ENCODE results near the gene RAB19. TPM values are rescaled to one million over a fixed set of nuclear protein-coding genes. Genes with fewer than 3 reads are reported as not detected.

Gene RAB19
- total RNA-seq, 1 experiment from 2014 or later, result 10.8 TPM

GRCh38 chr7:140463111-140463510, 59.3 kb downstream of the RAB19 start (continued):
- no peak for TF ChIP-seq HMGXB4 (CRISPR knock-in tag; IDR thresholded peaks at IDR 0.05)
- TF ChIP-seq RORB (CRISPR knock-in tag; IDR thresholded peaks at IDR 0.05), result no peak
- TF ChIP-seq ZNF232 (CRISPR knock-in tag; IDR thresholded peaks at IDR 0.05), result no peak
- no peak for TF ChIP-seq NR2C2 (CRISPR knock-in tag; IDR thresholded peaks at IDR 0.05)

GRCh38 chr7:140475747-140476333, 72.0 kb downstream of the RAB19 start:
- ChIA-PET CTCF (interaction anchor here (0.7 to 3.0 kb wide), 3 partner anchors 10 to 178 kb away, joined by 3 to 11 read pairs (median 4); no protein-coding TSS in a partner anchor), POLR2A (no interaction called here)
- TF ChIP-seq ZNF416 (CRISPR knock-in tag; IDR thresholded peaks at IDR 0.05), result no peak
- TF ChIP-seq NFE2L1 (CRISPR knock-in tag; IDR thresholded peaks at IDR 0.05), result no peak

GRCh38 chr7:140476698-140477261, 72.9 kb downstream of the RAB19 start:
- peak overlapping the region; percentile 86 for H3K27ac Mint-ChIP-seq
- no peaks in the 10 kb centered on the region for H3K9me3 Mint-ChIP-seq
- H3K36me3 Mint-ChIP-seq, result peaks cover 2% of the 10 kb centered on the region
- H3K4me1 Mint-ChIP-seq, result peaks cover 45% of the 10 kb centered on the region
- peak overlapping the region; percentile 97 for H3K4me3 Mint-ChIP-seq
- ATAC-seq (no peak), DNase-seq (ENCODE audit: low spot score) (no peak)
- POLR2A ChIA-PET, result no interaction called here
- CTCF ChIA-PET, result interaction anchor here (0.8 to 3.0 kb wide), 5 partner anchors 9 to 177 kb away, joined by 3 to 11 read pairs (median 3); no protein-coding TSS in a partner anchor
- no peaks in the 10 kb centered on the region for H3K27me3 Mint-ChIP-seq (ENCODE audit: low read depth)
- TF ChIP-seq NFATC4 (CRISPR knock-in tag; IDR thresholded peaks at IDR 0.05) (no peak), MLX (CRISPR knock-in tag; IDR thresholded peaks at IDR 0.05) (no peak), NFYB (CRISPR knock-in tag; conservative IDR thresholded peaks at IDR 0.05; ENCODE audit: low read depth) (no peak), FOXK1 (CRISPR knock-in tag; IDR thresholded peaks at IDR 0.05) (no peak), STAT6 (CRISPR knock-in tag; conservative IDR thresholded peaks at IDR 0.05; ENCODE audit: low read depth) (no peak), ZSCAN18 (CRISPR knock-in tag; IDR thresholded peaks at IDR 0.05) (no peak), ZNF416 (CRISPR knock-in tag; IDR thresholded peaks at IDR 0.05) (no peak), ZNF121 (CRISPR knock-in tag; IDR thresholded peaks at IDR 0.05) (no peak), E2F1 (CRISPR knock-in tag; IDR thresholded peaks at IDR 0.05) (no peak), ZNF396 (CRISPR knock-in tag; IDR thresholded peaks at IDR 0.05; ENCODE audit: borderline replicate concordance) (no peak), TEAD1 (CRISPR knock-in tag; IDR thresholded peaks at IDR 0.05) (no peak), ZBTB43 (CRISPR knock-in tag; IDR thresholded peaks at IDR 0.05) (no peak), GRHL2 (CRISPR knock-in tag; IDR thresholded peaks at IDR 0.05; ENCODE audit: insufficient replicate concordance, severe bottlenecking) (no peak), PRDM15 (CRISPR knock-in tag; IDR thresholded peaks at IDR 0.05) (no peak), ELF4 (CRISPR knock-in tag; IDR thresholded peaks at IDR 0.05; ENCODE audit: low read depth) (no peak)

More at GRCh38 chr7:140475747-140476333, 72.0 kb downstream of the RAB19 start:
- DNase-seq (ENCODE audit: low spot score), result no peak
- Mint-ChIP-seq H3K36me3 (peaks cover 9% of the 10 kb centered on the region), H3K4me1 (peaks cover 39% of the 10 kb centered on the region), H3K4me3 (peak overlapping the region; percentile 27), H3K27ac (peak overlapping the region; percentile 86), H3K27me3 (ENCODE audit: low read depth) (no peaks in the 10 kb centered on the region), H3K9me3 (no peaks in the 10 kb centered on the region)
- ATAC-seq, result no peak
